ENCODE data around the gene RIT2.

Gene RIT2

GRCh38 chr18:43115076-43115921 lies at the start of gene RIT2:
Gene RIT2, minus strand, starts transcription at chr18:43115685.
- no peak for DNase-seq

DNA sequence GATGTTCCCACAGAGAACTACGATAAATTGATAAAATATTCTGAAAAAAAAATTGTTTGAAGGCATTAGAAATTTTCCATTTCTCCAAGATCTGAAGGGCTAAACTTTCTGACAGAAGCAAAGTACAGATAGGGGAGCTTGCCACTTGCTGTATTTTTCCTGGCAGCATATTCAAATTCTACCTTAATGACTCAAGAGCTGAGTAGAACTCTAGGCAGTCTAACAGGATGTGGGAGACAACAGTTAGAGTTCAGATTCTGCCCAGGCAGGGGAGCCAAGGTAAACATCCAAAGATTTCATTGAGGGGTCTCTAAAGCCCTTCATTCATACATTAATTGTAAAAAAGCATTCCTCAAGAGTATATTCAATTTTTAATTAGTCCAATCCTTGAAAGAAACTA lies 46.0 kb upstream of the RIT2 start:
- no peak for DNase-seq

DNA sequence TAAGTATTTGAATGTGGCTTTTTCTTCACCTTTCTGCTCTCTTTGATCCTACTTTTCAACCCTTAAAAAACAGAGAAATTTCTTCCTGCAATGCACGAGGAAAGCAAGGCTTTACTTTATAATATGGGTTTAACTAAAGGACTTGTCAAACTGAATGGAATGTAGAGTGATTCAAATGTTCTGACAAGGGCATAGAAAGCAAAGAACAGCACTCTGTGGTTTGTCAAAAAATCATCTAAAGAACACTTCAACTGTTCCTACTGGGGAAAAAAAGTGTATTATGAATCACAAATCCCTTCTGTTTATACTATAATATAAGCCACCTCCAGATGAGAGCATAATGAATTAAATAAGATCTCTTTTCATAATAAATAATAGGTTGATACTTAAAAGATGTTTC lies 45.0 kb upstream of the RIT2 start:
- no peak for DNase-seq

- DNase-seq: no peak
Measured at GRCh38 chr18:43159926-43160325, 44.4 kb upstream of the RIT2 start.

DNA sequence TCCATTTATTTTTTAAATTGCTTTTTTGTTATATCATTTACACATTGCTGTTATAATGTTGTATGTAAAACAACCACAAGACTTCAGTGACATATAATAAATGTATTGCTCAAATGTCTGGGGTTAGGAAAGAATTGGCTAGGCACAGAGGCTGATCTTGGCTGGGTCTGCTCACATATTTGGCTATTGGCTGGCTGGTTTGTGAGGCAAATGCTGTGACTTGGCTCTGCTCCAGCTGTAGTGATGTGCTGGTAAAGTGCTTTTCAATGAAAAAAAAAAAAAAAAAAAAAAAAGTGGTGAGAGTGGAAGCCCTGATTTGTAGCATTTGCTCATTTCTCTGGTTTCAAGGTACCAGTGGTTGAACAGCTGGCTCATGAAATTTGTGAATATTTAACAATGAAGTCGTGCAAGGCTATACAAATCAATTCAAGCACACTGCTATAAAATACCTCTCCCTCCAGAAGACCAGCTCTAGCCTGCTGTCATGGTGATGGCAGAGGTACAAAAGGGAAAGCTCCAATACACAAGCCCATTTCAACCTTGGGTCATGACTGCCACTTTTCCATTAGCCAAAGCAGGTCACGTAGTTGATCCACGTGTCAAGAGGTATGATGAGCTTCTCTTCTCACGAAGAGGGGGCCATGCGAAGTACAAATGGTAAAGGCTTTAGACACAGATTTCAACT lies 43.7 kb upstream of the RIT2 start:
- DNase-seq: no peak

GRCh38 chr18:43158381-43158780 lies 42.9 kb upstream of the RIT2 start:
- DNase-seq: no peak

- no peak for DNase-seq
Measured at GRCh38 chr18:43155842-43156241, 40.4 kb upstream of the RIT2 start.

DNA sequence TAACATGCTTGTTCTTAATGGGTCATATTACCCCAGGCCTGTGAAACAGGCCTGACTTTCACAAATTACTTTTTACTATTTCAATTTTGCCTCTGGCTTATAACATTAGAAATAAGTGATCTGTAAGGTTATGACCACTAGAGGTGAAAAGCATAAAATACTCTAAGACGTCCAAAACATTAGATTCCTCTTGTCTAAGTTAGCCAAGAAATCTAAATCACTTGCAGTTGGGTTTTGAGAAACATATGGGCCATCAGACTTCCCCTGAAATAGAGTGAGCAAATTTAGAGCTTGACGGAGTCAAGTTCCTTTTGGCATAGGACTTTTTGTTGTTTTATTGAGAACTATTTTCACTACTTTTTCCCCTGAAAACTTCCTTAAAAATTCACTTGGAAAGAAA lies 32.7 kb upstream of the RIT2 start:
- no peak for DNase-seq

DNA sequence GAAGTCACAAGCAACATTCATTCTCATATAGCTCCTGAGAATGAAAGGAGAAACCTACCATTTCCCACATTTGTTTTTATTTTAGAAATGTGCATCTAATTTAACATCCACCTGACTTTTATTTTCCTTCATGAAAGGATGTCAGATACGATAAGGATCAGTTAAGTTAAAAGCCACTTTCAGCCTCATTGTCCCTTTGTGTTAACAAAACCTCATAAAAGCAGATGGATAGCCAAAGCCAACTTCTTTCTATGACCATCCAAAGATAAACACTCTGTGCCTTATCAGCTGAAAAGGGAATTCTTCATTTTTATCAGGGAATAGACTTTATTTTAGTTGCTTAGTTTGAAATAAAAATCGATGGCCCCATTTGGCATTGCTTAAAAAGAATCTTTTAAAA lies 25.7 kb upstream of the RIT2 start:
- no peak for DNase-seq

DNA sequence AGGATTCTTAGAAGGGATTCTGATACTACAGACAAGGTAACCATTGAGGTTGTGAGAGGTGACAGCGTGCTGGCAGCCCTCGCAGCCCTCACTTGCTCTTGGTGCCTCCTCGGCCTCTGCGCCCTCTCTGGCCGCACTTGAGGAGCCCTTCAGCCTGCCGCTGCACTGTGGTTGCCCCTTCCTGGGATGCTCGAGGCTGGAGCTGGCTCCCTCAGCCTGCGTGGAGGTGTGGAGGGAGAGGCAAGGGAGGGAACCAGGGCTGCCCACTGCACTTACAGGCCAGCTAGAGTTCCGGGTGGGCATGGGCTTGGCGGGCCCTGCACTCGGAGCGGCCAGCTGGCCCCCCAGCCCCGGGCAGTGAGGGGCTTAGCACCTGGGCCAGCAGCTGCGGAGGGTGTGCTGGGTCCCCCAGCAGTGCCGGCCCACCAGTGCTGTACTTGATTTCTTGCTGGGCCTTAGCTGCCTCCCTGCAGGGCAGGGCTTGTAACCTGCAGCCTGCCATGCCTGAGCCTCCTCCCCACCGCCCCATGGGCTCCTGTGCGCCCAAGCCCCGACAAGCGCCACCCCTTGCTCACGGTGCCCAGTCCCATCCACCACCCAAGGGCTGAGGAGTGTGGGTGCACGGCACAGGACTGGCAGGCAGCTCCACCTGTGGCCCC lies 23.9 kb upstream of the RIT2 start:
- no peak for DNase-seq

GRCh38 chr18:43134876-43135275 lies 19.4 kb upstream of the RIT2 start:
- DNase-seq: no peak

GRCh38 chr18:43130716-43131260 lies 15.3 kb upstream of the RIT2 start:
- DNase-seq: no peak

DNA sequence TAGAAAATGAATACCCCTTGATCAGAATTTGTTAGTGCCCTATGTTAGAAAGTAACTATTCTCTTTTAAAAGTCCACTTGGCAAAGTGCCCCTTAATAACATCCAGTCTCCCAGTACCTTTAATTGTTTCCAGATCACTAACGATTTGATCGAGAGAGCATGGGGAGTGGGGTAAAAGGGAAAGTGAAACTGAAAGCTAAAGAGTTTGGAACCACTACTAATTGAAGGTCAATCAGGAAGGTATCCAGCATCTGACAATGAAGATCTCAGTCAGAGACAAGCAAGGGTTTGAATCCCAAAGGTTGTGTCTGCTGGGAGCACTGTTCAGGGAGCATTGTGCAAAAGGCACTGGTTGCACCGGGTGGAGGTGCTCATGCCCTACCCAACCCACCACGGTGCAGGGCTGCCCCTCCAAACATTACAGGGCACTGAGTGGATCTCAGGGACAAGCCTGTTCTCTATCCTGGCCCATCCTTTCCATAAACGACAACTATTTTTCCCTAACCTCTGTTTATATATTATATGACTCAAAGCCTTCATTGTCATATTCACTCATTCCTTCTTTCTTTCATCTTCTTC lies 14.6 kb upstream of the RIT2 start:
- no peak for DNase-seq

GRCh38 chr18:43125471-43125870 lies 10.0 kb upstream of the RIT2 start:
- DNase-seq: no peak

- no peak for DNase-seq
Measured at GRCh38 chr18:43122955-43123354, 7.5 kb upstream of the RIT2 start.

- no peak for DNase-seq
Measured at GRCh38 chr18:43116699-43117294, 1.3 kb upstream of the RIT2 start.

GRCh38 chr18:43113220-43113895 lies 2.1 kb downstream of the RIT2 start:
- DNase-seq: no peak

DNA sequence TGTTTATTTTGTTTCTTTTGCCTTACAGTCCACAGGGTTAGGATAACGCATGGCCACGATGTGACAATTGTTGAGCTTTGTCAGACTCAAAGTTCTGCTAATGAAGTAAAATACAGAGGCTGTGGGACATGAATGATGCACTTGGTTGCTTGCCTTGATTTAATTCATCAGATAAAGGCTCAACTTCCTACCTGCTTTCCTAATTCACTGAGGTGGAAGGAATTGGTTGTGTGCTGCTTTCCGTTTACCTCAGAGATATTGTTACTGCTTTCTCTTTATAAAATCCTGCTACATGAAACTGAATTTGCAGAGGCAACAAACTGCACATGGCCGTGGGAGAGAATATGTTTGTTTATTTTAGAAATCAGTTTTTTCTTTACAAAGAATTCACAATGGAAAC lies 6.6 kb downstream of the RIT2 start:
- DNase-seq: no peak

DNA sequence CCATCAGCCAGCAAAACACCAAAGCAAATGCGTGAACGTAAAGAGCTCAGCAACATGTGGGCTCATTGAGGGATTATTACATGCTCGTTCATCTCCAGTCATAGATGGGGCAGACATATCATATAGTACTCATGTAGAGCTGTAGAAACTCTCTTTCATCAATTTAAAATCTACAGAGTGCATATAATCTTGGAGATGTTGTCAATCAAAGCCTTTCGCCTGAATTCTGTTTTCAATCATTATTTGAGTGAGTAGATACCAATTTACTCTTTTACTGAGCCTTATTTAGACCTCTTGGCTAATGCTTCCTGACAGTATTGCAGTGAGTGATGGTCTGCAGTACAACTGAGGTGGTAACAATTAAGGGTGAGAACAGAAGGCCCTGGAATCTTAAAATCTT lies 7.0 kb downstream of the RIT2 start:
- DNase-seq: no peak

- DNase-seq: no peak
Measured at GRCh38 chr18:43093646-43094045, 21.8 kb downstream of the RIT2 start.

DNA sequence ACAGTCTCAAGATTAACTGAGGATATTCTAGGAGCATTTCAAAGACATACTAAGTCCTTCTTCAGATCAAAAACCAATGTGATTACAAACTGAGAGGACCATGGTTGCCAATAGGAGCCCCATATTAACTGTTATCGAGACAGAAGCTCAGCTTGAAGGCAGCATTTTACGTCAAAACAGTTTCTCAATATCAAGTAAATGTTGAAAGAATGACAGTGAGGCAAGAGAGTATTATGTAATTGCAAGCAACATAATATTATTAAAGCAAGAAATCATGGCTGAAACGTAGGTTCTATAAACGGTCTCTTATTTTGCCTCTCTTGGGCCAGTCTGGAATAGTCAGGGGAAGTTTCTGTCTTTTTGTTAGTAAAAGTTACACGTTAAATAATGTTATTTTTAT lies 22.9 kb downstream of the RIT2 start:
- no peak for DNase-seq

DNA sequence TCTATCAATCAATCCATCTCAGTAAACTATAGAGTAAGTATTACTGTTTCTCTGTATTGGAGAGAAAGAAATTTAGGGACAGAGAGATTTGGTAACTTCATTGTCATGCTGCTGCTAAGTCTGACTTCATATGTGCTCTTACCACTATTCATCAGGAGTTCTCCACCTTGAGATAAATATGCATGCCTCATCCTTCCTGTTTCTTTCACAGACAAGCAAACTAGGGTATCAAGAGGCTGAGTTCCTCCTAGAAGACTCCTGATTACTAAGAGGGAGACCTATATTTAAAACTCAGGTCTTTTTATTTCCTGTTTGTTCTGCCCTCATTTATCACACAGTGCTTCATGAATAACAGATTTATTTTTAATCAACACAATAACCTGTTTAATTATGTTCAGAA lies 34.1 kb downstream of the RIT2 start:
- DNase-seq: no peak

Measured in suppressor macrophage treated with lipopolysaccharide for 1 hour (primary cell).